ENCODE data around the gene PXDC1. TPM values are rescaled to one million over a fixed set of nuclear protein-coding genes. Genes with fewer than 3 reads are reported as not detected.

Gene PXDC1
- total and polyA plus RNA-seq, 2 experiments from 2014 or later: 1.2 to 1.8 TPM

GRCh38 chr6:3779574-3779849 is 28.0 kb upstream of the PXDC1 start:
- H3K9me2 ChIP-seq (ENCODE audit: insufficient read depth): no peaks in the 10 kb centered on the region
- H3K27me3 Mint-ChIP-seq (ENCODE audit: insufficient read depth, low read depth, poor library complexity): peaks cover 3% of the 10 kb centered on the region
- H3K4me1 Mint-ChIP-seq: peaks cover 5% of the 10 kb centered on the region; the same call in 2 of the 3 replicates
- no peaks in the 10 kb centered on the region for H4K20me1 ChIP-seq (replicated peaks; ENCODE audit: insufficient read depth)
- H3K36me3 Mint-ChIP-seq (ENCODE audit: low read depth): no peaks in the 10 kb centered on the region
- TF ChIP-seq STAT1 (IDR thresholded peaks at IDR 0.05; ENCODE audit: unreplicated experiment): no peak
- TF ChIP-seq, protein P1, sequence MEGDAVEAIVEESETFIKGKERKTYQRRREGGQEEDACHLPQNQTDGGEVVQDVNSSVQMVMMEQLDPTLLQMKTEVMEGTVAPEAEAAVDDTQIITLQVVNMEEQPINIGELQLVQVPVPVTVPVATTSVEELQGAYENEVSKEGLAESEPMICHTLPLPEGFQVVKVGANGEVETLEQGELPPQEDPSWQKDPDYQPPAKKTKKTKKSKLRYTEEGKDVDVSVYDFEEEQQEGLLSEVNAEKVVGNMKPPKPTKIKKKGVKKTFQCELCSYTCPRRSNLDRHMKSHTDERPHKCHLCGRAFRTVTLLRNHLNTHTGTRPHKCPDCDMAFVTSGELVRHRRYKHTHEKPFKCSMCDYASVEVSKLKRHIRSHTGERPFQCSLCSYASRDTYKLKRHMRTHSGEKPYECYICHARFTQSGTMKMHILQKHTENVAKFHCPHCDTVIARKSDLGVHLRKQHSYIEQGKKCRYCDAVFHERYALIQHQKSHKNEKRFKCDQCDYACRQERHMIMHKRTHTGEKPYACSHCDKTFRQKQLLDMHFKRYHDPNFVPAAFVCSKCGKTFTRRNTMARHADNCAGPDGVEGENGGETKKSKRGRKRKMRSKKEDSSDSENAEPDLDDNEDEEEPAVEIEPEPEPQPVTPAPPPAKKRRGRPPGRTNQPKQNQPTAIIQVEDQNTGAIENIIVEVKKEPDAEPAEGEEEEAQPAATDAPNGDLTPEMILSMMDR (conservative IDR thresholded peaks at IDR 0.05; ENCODE audit: low read depth in 2 of 2): no peak
- TF ChIP-seq POLR2AphosphoS5 (IDR thresholded peaks at IDR 0.05; ENCODE audit: low read depth): no peak
- no peak for TF ChIP-seq EZH2phosphoT487 (IDR thresholded peaks at IDR 0.05; ENCODE audit: unreplicated experiment)
- TF ChIP-seq CREB1 (CRISPR knock-in tag; IDR thresholded peaks at IDR 0.05; ENCODE audit: low read depth): no peak
- TF ChIP-seq, protein P2, sequence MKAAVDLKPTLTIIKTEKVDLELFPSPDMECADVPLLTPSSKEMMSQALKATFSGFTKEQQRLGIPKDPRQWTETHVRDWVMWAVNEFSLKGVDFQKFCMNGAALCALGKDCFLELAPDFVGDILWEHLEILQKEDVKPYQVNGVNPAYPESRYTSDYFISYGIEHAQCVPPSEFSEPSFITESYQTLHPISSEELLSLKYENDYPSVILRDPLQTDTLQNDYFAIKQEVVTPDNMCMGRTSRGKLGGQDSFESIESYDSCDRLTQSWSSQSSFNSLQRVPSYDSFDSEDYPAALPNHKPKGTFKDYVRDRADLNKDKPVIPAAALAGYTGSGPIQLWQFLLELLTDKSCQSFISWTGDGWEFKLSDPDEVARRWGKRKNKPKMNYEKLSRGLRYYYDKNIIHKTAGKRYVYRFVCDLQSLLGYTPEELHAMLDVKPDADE (IDR thresholded peaks at IDR 0.05): no peak
- TF ChIP-seq, protein P3, sequence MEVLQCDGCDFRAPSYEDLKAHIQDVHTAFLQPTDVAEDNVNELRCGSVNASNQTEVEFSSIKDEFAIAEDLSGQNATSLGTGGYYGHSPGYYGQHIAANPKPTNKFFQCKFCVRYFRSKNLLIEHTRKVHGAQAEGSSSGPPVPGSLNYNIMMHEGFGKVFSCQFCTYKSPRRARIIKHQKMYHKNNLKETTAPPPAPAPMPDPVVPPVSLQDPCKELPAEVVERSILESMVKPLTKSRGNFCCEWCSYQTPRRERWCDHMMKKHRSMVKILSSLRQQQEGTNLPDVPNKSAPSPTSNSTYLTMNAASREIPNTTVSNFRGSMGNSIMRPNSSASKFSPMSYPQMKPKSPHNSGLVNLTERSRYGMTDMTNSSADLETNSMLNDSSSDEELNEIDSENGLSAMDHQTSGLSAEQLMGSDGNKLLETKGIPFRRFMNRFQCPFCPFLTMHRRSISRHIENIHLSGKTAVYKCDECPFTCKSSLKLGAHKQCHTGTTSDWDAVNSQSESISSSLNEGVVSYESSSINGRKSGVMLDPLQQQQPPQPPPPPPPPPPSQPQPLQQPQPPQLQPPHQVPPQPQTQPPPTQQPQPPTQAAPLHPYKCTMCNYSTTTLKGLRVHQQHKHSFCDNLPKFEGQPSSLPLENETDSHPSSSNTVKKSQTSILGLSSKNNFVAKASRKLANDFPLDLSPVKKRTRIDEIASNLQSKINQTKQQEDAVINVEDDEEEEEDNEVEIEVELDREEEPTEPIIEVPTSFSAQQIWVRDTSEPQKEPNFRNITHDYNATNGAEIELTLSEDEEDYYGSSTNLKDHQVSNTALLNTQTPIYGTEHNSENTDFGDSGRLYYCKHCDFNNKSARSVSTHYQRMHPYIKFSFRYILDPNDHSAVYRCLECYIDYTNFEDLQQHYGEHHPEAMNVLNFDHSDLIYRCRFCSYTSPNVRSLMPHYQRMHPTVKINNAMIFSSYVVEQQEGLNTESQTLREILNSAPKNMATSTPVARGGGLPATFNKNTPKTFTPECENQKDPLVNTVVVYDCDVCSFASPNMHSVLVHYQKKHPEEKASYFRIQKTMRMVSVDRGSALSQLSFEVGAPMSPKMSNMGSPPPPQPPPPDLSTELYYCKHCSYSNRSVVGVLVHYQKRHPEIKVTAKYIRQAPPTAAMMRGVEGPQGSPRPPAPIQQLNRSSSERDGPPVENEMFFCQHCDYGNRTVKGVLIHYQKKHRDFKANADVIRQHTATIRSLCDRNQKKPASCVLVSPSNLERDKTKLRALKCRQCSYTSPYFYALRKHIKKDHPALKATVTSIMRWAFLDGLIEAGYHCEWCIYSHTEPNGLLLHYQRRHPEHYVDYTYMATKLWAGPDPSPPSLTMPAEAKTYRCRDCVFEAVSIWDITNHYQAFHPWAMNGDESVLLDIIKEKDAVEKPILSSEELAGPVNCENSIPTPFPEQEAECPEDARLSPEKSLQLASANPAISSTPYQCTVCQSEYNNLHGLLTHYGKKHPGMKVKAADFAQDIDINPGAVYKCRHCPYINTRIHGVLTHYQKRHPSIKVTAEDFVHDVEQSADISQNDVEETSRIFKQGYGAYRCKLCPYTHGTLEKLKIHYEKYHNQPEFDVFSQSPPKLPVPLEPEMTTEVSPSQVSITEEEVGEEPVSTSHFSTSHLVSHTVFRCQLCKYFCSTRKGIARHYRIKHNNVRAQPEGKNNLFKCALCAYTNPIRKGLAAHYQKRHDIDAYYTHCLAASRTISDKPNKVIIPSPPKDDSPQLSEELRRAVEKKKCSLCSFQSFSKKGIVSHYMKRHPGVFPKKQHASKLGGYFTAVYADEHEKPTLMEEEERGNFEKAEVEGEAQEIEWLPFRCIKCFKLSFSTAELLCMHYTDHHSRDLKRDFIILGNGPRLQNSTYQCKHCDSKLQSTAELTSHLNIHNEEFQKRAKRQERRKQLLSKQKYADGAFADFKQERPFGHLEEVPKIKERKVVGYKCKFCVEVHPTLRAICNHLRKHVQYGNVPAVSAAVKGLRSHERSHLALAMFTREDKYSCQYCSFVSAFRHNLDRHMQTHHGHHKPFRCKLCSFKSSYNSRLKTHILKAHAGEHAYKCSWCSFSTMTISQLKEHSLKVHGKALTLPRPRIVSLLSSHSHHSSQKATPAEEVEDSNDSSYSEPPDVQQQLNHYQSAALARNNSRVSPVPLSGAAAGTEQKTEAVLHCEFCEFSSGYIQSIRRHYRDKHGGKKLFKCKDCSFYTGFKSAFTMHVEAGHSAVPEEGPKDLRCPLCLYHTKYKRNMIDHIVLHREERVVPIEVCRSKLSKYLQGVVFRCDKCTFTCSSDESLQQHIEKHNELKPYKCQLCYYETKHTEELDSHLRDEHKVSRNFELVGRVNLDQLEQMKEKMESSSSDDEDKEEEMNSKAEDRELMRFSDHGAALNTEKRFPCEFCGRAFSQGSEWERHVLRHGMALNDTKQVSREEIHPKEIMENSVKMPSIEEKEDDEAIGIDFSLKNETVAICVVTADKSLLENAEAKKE (CRISPR knock-in tag; IDR thresholded peaks at IDR 0.05): no peak
- no peak for TF ChIP-seq NANOG (IDR thresholded peaks at IDR 0.05; ENCODE audit: borderline replicate concordance)
- TF ChIP-seq ZNF331 (CRISPR knock-in tag; IDR thresholded peaks at IDR 0.05; ENCODE audit: low read depth): no peak
- no peak for TF ChIP-seq EZH2 (IDR thresholded peaks at IDR 0.05; ENCODE audit: low read depth, unreplicated experiment)
- no peak for TF ChIP-seq ZNF114 (CRISPR knock-in tag; IDR thresholded peaks at IDR 0.05)
- TF ChIP-seq JUNB (IDR thresholded peaks at IDR 0.05; ENCODE audit: unreplicated experiment): no peak
- TF ChIP-seq REST (IDR thresholded peaks at IDR 0.05; ENCODE audit: unreplicated experiment): no peak
- H3K27ac ChIP-seq (ENCODE audit: low read depth): no peak overlapping the region
- no peaks in the 10 kb centered on the region for H3K79me2 ChIP-seq (replicated peaks; ENCODE audit: insufficient read depth)
- ATAC-seq: no peak
- H2AFZ ChIP-seq: no peak overlapping the region
- H3K27me3 ChIP-seq (ENCODE audit: insufficient read depth): no peaks in the 10 kb centered on the region
- H3F3A ChIP-seq (replicated peaks; ENCODE audit: low read depth): no peaks in the 10 kb centered on the region
- no peak overlapping the region for H3K4me3 ChIP-seq
- no peak overlapping the region for H3K4me3 Mint-ChIP-seq
- no peaks in the 10 kb centered on the region for H3K9me3 Mint-ChIP-seq
- H3K4me1 ChIP-seq (ENCODE audit: insufficient read depth): no peaks in the 10 kb centered on the region
- DNase-seq (ENCODE audit: low spot score): no peak
- no peak overlapping the region for H3K4me2 ChIP-seq
- H3K27ac Mint-ChIP-seq: no peak overlapping the region
- no peaks in the 10 kb centered on the region for H3K36me3 ChIP-seq (ENCODE audit: insufficient read depth)
